Ramos (cell line): ENCODE measurements around the gene PDXDC1.
"Not testable (repeated sequence)": the region's sequence is repeated elsewhere in the genome, so short reads cannot be mapped to it uniquely, and the experiment has no call there.

Experiments used
- in situ Hi-C: fragments of 300-500 bp; cut with MboI; formaldehyde crosslinking; loops from one replicate; pipeline ENCODE4 v1.14.3; 2022; ENCODE audit warnings: low sequenced_read_pairs; ENCODE audit not compliant: unreplicated experiment

Gene PDXDC1

DNA sequence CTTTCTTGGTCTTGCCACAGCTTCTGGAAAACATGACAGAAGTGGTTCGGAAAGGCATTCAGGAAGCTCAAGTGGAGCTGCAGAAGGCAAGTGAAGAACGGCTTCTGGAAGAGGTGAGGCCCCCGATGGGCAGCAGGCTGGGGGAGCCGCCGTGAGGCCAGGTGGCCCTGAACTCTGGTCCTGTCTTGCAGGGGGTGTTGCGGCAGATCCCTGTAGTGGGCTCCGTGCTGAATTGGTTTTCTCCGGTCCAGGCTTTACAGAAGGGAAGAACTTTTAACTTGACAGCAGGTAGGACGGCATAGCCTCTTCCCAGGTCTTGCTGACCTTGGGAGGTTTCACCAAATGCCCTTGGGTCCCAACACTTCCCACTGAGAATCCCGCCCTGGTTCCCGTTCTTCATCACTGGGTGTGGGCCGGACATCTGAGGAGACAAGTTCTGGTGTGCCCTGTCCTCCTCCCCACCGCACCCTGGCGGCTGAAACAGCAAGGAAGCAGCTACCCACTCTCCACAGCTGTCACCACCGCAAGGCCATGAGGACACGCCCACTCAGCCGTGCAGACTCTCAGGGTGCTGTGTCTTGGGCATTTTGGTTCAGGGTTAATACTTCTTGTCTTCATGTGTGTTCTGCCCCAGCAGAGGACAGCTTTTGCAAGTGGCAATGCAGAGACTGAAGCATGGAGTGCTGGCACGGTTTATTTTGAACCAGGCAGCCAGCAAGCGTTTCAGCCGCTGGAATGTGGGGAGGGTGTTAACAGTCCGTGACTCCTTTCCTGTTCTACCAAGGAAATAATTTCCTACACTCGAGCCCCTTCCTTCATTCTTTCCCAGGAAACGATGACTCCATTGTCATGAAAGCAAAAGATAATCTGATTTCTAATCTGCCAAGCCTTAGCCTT, 59.7 kb downstream of the PDXDC1 start:
- in situ Hi-C loops, result no loop called here

DNA sequence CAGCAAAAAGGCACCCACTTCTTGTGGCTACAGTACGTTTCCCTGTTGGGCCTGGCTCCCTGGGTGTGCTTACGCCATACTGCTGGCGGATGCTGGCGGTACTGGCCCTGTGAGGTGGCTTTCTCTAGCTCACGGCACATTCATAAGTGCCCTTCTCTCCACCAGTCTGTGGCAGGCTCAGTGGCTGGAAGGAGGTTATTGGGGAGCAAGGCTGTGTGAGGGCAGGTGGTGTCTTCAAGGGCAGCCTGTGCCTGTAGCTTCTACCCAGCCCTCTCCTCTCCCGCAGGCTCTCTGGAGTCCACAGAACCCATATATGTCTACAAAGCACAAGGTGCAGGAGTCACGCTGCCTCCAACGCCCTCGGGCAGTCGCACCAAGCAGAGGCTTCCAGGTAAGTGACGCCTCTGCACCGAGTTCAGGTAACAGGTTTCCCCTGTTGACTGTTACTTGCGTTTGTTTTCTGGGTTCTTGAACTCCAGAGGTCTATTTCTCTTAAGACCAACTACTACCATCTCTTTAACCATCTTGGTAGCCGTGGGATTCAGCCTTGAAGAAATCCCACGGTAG, 60.4 kb downstream of the PDXDC1 start:
- in situ Hi-C loops, result no loop called here

DNA sequence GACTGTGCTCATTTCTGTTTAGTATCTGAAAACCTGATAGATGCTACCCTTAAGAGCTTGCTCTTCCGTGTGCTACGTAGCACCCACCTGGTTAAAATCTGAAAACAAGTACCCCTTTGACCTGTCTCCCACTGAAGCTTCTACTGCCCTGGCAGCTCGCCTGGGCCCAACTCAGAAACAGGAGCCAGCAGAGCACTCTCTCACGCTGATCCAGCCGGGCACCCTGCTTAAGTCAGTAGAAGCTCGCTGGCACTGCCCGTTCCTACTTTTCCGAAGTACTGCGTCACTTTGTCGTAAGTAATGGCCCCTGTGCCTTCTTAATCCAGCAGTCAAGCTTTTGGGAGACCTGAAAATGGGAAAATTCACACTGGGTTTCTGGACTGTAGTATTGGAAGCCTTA, 62.2 kb downstream of the PDXDC1 start:
- in situ Hi-C loops, result no loop called here

DNA sequence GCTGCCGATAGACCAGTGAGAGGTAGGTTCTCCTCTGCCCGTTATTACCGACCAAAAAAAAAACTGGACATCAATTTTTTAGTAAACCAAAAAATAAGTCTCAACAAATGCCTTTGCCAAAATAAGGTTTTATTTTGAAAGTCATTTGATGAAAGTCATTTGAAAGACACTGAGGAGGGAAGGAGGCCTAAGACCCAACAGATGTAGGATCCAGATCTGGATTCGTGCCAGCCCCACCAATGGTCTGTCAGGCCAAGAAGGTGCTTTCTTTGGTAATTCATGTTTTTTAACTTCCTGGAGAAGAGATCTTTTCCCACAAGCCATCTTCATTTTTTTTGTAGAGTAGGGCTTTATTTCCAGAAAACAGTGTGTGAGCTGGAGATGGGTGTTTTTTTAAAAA, 62.9 kb downstream of the PDXDC1 start:
- in situ Hi-C loops, result no loop called here

DNA sequence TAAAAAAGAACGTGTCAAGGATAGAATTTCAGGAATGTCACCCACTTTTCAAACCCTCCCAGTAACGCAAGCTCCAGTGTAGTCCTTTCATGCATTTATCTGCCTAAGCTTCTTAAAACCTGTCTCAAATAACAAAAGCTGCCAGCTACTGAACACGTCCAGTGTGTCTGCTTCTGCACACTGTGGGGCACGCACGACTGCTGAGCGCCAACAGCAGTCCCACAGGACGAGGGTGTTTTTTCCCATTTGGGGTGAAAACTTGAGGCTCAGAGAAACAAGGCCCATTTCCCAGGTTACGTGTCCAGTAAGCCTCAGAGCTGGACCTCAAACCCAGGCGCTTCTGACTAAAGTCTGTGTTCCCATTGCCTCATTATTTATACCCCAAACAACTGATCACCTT, 63.9 kb downstream of the PDXDC1 start:
- in situ Hi-C loops, result no loop called here

DNA sequence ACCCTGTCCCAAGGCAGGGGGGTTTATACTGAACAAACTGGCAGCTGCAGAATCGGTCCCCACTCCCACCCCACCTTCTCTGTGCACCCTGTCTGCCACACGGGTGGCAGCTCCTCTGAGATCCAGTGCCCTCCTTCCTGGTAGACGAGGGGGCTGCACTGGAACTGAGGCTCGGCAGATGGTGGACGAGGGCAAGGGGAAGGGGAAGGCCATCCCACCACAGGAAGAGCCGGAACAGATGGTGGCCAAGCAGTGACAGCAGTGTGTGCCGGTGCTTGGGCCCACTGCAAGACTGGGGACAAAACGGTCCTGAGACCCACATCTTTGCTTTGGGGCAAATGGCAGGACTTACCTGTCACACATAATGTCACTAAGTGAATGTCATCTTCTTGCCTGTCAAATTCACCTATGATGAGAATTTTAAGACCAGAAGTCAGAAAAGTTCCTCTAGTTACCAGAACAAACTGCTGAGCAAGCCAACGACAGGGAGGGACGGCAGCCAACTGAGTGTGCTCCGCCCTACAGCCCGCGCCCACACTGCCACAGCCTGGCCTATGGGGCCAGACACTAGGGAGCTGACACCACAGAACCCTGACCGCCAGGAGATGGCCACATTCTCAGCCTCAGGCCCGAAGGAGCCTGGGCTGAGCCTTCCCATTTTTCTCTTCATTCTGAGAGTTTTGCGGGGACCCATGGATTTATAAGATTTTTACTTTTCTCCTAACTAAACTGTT, 66.6 kb downstream of the PDXDC1 start:
- in situ Hi-C loops, result no loop called here

DNA sequence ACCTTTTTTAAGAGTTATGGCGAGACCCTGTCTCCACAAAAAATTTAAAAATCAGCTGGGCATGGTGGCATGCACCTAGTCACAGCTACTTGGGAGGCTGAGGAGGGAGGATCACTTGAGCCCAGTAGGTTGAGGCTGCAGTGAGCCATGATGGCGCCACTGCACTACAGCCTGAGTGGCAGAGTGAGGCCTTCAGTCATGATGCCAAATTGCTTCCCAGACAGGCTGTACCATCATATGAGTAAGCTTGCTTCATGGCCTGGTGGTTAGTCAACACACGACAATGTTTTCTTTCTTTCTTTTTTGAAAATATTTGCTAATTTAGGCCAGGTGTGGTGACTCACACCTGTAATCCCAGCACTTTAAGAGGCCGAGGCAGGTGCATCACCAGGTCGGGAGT, 68.5 kb downstream of the PDXDC1 start:
- in situ Hi-C loops, result no loop called here

DNA sequence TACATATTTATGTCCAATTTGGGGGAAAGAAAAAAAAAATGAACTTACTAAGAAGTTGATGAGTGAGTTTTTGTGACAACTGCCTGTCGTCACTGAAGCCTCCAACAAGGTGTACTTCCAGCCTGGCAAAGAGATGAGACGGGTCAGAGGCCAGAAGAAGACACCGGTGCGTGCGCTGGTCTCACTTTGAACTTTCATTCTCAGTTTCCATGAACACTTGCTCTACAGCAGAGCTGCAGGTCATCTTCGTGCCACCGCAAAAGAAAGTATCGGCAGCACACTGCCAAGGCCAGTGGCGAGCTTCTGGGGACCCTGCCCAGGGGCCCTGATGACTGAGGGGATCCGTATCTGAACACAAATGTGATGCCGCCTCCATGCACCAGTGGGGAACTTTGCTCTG, 69.5 kb downstream of the PDXDC1 start:
- in situ Hi-C loops, result no loop called here

DNA sequence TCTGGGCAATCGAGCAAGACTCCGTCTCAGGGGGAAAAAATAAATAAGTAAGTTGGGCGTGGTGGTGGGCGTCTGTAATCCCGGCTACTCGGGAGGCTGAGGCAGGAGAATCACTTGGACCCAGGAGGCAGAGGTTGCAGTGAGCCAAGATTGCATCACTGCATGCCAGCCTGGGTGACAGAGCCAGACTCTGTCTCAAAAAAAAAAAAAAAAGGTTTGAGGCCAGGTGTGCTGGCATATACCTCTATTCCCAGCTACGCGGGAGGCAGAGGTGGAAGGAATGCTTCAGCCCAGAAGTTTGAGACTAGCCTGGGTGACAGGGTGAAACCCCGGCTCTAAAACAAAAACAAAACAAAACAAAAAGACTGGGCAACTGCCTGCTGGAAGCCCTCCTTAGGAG, 70.4 kb downstream of the PDXDC1 start:
- in situ Hi-C loops, result not testable (repeated sequence)

DNA sequence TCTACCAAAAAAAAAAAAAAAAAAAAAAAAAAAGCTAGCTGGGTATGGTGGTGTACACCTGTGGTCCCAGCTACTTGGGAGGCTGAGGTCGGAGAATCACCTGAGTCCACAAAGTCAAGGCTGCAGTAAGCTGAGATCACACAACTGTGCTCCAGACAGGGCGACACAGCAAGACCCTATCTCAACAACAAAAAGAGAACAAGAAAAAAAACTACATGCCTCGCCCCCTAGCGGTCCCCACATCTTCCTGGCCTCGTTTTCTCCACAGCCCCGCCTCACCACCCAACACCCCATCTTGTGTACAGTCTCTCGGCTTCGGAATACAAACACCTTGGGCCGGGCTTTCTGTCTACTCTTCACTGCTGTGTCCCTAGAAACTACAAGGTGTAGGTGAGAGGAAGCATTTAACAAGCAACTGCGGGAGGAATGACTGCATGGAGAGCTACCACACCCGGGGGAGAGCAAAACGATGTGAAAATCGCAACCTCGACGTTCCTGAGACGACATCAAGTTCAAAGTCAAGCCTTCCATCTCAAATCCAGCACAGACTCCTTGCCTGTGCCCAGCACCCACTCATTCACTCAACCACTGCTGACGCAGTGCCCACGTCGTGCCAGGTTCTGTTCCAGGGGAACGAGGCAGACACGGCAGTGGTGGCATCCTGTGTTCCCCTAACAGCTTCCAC, 72.0 kb downstream of the PDXDC1 start:
- in situ Hi-C loops, result no loop called here

DNA sequence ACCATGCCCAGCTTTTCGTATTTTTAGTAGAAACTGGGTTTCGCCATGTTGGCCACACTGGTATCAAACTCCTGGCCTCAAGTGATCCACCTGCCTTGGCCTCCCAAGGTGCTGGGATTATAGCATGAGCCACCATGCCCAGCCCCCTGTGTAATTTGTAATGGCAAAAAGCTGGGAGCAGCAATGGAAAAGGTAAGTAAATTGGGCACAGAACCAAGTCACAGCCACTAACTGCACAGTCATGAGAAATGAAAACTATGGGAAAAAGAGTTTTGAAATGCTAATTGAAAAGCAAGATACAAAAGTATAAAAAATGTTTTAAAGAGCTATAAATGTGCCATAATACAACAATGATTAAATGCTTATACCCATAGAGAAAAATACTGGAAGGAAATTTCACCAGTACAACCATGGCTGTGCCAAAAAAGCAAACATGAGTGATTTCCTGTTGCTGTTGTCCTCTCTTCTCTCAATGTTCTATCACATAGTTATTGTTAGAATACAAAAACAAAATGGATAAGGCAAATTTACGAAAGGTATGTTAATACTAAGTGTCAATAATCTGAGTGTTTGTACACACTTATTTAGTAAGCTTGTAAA, 74.9 kb downstream of the PDXDC1 start:
- in situ Hi-C loops, result loop anchor here (25.0 kb wide), 1 partner anchor 162 kb away; no protein-coding TSS in a partner anchor

DNA sequence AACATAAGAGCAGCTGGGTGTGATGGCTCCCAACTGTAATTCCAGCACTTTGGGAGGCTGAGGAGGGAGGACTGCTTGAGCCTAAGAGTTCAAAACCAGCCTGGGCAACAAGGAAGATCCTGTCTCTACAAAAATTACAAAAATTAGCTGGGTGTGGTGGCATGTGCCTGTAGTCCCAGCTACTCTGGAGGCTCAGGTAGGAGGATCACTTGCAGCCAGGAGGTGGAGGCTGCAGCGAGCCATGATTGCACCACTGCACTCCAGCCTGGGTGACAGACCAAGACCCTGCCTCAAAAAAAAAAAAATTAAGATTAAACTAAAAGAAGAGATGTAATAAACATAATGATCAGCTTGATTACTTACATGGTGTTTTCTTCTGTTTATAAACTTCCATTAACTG, 75.6 kb downstream of the PDXDC1 start:
- in situ Hi-C loops, result loop anchor here (25.0 kb wide), 1 partner anchor 163 kb away; no protein-coding TSS in a partner anchor

DNA sequence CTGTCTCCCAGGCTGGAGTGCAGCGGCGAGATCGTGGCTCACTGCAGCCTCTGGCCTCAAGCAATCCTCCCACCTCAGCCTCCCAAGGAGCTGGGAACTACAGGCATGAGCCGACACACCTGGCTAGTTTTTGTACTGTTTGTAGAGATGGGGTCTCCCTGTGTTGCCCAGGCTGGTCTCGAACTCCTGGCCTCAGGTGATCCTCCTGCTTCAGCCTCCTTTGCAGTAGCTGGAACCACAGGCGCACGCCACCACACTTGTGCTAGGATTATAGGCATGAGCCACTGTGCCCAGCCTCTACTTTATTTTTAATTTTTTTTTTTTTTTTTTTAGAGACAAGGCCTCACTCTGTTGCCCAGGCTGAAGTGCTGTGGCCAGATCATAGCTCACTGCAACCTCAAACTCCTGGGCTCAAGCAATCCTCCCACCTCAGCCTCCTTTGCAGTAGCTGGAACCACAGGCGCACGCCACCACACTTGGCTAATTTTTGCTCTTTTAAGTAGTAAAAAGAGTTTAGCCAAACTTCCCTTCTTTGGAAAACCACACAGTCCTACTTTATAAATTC, 76.6 kb downstream of the PDXDC1 start:
- in situ Hi-C loops, result loop anchor here (25.0 kb wide), 1 partner anchor 164 kb away; no protein-coding TSS in a partner anchor

DNA sequence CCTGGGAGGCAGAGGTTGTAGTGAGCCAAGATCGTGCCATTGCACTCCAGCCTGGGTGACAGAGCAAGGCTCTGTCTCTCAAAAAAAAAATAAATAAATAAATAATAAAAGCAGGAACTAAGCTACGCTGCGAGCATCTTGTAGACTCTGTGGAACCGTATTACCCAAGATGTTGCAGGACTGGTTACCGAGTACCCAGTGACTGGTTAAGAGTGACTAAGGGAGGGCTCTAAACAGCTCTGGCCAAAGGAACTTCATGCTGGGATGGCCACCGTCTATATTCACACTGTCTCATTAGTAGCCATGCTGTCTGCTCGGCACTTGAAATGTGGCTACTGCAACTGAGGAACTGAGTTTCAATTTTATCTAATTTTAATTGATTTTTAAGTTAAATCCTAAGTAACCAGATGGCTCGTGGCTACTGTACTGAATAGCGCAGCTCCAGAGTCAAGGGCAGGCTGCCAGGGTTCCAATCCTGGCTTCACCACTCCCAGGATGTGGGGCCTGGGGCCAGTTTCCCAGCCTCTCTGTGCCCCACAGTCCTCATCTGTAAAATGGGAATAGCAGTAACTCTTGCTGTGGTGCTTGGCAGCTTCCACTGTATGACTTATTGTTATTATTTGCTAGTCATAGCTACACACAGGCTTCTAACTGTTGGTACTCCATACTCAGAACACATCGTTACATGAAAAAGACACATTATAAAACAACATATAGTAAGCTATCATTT, 78.1 kb downstream of the PDXDC1 start:
- in situ Hi-C loops, result loop anchor here (25.0 kb wide), 1 partner anchor 166 kb away; no protein-coding TSS in a partner anchor

DNA sequence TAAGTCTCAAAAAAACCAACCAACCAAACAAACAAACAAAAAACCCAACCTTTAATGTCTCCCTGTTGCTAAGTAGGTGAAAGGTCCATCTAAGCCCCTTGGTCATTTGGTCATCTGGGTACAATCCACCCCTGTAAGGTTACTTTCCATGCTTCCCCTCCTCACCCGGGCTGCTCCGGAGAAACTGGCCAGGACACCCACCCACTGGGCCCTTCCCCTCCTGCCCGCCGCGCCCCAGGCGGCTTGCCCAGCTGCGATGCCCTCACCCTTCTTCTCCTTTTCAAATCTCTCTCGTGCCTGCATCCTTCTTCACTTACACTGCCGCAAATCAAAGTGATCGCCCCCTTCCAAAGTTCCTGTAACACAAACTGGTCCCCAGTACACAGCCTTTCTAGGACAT, 79.1 kb downstream of the PDXDC1 start:
- in situ Hi-C loops, result loop anchor here (25.0 kb wide), 1 partner anchor 167 kb away; no protein-coding TSS in a partner anchor

DNA sequence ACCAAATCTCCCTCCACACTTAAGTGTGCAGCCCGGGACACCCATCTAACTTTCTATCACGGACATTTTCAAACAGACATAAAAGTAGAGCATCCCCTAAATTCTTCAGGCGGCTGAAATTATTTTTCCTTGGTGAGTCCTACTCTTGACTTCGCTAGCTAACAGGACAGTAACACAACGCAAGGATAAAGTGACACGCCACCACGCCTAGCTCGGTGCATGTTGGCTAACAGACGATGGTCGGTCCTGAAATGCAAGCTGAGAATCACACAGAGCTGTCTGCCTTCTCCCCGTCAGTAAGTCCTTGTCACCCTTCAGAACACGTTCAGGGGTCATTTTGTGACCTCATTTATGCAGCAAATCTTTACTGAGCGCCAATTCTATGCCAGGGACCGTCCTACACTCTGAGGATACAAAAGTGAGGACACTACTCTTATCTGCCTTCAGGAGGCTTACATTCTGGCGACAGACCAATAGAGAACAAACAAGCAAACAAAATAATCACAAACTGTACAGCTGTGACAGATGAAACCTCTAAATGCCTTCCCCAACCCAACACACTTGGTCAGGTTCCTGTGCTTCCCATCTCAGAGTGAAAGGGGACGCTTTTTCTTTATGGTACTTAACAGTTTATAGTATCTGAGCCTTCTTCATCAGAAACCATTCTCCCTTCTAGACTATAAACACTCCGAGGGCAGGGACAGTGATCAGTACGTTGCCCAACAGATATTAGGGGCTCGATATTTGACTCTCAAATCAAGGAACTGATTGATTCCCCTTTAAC, 79.7 kb downstream of the PDXDC1 start:
- in situ Hi-C loops, result loop anchor here (25.0 kb wide), 1 partner anchor 167 kb away; no protein-coding TSS in a partner anchor

DNA sequence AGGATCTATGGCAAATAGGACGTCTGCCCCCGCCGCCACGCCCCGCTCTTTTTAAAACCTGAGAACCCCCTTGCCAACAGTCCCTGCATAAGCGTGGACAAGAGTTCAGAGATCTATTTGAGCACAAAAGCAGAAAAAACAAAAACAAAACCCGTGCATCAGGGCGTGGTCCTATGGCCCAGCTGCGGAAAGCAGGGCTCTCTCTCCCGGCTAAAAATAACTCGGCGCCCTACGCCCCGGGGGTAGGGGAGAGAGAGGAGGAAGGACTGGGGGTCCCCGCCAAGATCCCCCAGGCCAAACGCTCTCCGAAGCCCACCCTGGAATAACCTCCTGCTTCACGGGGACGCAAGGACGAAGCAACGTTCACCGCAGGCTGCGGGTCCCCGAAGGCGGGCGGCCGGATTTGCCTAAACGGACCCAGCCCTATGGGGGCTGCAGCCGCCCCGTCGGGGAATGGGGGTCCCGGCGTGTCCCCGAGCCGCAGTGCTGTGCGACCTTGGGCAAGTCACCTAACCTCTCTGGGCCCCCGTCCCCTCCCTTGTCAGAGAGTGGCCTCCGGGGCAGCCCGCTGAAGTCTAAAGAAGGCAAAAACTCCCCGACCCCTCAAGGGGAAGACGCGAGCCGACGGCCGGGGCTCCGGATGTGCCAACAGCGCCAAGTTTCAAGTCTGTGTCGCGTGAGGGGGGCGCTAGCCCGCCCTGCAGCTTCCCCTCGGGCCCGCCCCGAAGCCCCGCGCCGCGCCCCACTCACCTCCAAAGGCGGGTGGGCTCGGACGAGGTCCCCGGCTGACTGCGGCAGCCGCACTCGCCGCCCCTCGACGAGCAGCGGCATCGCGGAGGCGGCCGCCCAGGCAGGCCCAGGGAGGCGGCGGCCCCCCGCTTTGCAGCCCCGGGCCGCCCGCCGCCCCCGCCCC, 80.6 kb downstream of the PDXDC1 start:
- in situ Hi-C loops, result loop anchor here (25.0 kb wide), 1 partner anchor 168 kb away; no protein-coding TSS in a partner anchor
